H1 (cell line): ENCODE measurements around the gene DSTYK. TPM values are rescaled to one million over a fixed set of nuclear protein-coding genes. Genes with fewer than 3 reads are reported as not detected.
"Not testable (repeated sequence)": the region's sequence is repeated elsewhere in the genome, so short reads cannot be mapped to it uniquely, and the experiment has no call there.

ENCODE experiments used
- CTCF ChIA-PET: fragments of 300-600 bp; sonication (Branson Sonifier 250); formaldehyde crosslinking; loops from one replicate; lab custom pipeline; 2021; ENCODE audit not compliant: partially characterized antibody; lab: Charles Lee
- POLR2A ChIA-PET: fragments of 300-600 bp; sonication (Branson Sonifier 250); formaldehyde crosslinking; loops from one replicate; lab custom pipeline; 2021; ENCODE audit warnings: inconsistent platforms; ENCODE audit not compliant: partially characterized antibody; lab: Charles Lee
- DNase-seq, 2 experiments: peaks; one replicate each; pipeline versions ENCODE4 v3.0.0 to v3.0.0-alpha.2; 2010 to 2022; ENCODE audit warnings: low spot score in 2 of 2, low read depth in 1 of 2, mixed read lengths in 1 of 2
- FAIRE-seq: peaks from 2 replicates; lab custom pipeline; 2011; peaks lifted over from hg19 to GRCh38; lab: Jason Lieb, UNC
- H2AFZ ChIP-seq: 2 replicates; pipeline ENCODE4 v1.8.1; 2012; ENCODE audit warnings: low read length, inconsistent platforms
- H2AK5ac ChIP-seq: 2 replicates; pipeline ENCODE4 v1.6.1; 2013; ENCODE audit warnings: low read depth, low read length
- H2BK120ac ChIP-seq: replicated peaks from 2 replicates; pipeline ENCODE3; 2013; ENCODE audit warnings: low read depth, low read length, inconsistent platforms
- H2BK12ac ChIP-seq: 2 replicates; pipeline ENCODE4 v1.6.1; 2013; ENCODE audit warnings: low read depth, low read length
- H2BK15ac ChIP-seq: 2 replicates; pipeline ENCODE4 v1.6.1; 2013; ENCODE audit warnings: low read length
- H2BK20ac ChIP-seq: 2 replicates; pipeline ENCODE4 v1.6.1; 2013; ENCODE audit warnings: low read length
- H2BK5ac ChIP-seq: 2 replicates; pipeline ENCODE4 v1.6.1; 2013; ENCODE audit warnings: low read depth, low read length
- H3K14ac ChIP-seq: 2 replicates; pipeline ENCODE4 v1.6.1; 2013; ENCODE audit warnings: inconsistent platforms; ENCODE audit not compliant: insufficient read length
- H3K18ac ChIP-seq: 2 replicates; pipeline ENCODE4 v1.6.1; 2013; ENCODE audit warnings: low read length; ENCODE audit errors: extremely low read depth
- H3K23ac ChIP-seq: 2 replicates; pipeline ENCODE4 v1.6.1; 2013; ENCODE audit warnings: inconsistent platforms; ENCODE audit not compliant: insufficient read length
- H3K23me2 ChIP-seq: 2 replicates; pipeline ENCODE4 v1.6.1; 2013; ENCODE audit warnings: low read depth, low read length
- H3K27ac ChIP-seq: 2 replicates; pipeline ENCODE4 v1.6.1; 2011; ENCODE audit warnings: low read depth, low read length, inconsistent platforms
- H3K27me3 ChIP-seq, 4 experiments: replicated peaks in 1 of 4; 1 replicate in 1 of 4; 2 replicates in 3 of 4; pipeline versions ENCODE4 v1.6.1 to v1.8.1; 2011 to 2013; ENCODE audit warnings: low read length in 3 of 4, mild to moderate bottlenecking in 3 of 4, inconsistent platforms in 2 of 4, mixed read lengths in 2 of 4, moderate library complexity in 1 of 4; ENCODE audit not compliant: control insufficient read depth in 3 of 4, insufficient read depth in 3 of 4; ENCODE audit errors: extremely low read depth in 1 of 4
- H3K36me3 ChIP-seq, 4 experiments: 2 replicates each; pipeline versions ENCODE4 v1.6.1 to v1.8.1; 2011 to 2013; ENCODE audit warnings: mild to moderate bottlenecking in 4 of 4, low read length in 3 of 4, moderate library complexity in 2 of 4, control low read depth in 1 of 4, inconsistent platforms in 1 of 4; ENCODE audit not compliant: insufficient read depth in 4 of 4, control insufficient read depth in 2 of 4
- H3K4ac ChIP-seq: replicated peaks from 2 replicates; pipeline ENCODE3; 2013; ENCODE audit warnings: low read length, low read depth, mixed read lengths, inconsistent platforms; ENCODE audit not compliant: insufficient read length
- H3K4me1 ChIP-seq, 4 experiments: replicated peaks in 1 of 4; 1 replicate in 1 of 4; 2 replicates in 3 of 4; pipeline versions ENCODE4 v1.6.1 to v1.8.1; 2011 to 2013; ENCODE audit warnings: low read length in 3 of 4, inconsistent platforms in 2 of 4, mixed read lengths in 1 of 4; ENCODE audit not compliant: insufficient read depth in 4 of 4, control insufficient read depth in 3 of 4
- H3K4me2 ChIP-seq, 2 experiments: 2 replicates each; pipeline versions ENCODE4 v1.6.1 to v1.8.1; 2011 to 2013; ENCODE audit warnings: low read depth in 2 of 2, low read length in 2 of 2, control low read depth in 1 of 2, inconsistent platforms in 1 of 2, mild to moderate bottlenecking in 1 of 2; ENCODE audit not compliant: insufficient read depth in 1 of 2
- H3K4me3 ChIP-seq, 4 experiments: fragments of 200-600, 300-600 bp in 1 of 4; sonication (generic), shearing (Covaris generic), sonication (Bioruptor Twin) in 1 of 4; 2 replicates each; pipeline versions ENCODE4 v1.5.1 to v1.8.1; 2011 to 2016; ENCODE audit warnings: low read length in 4 of 4, low read depth in 3 of 4, control low read depth in 2 of 4, inconsistent platforms in 2 of 4, mild to moderate bottlenecking in 2 of 4, mixed read lengths in 1 of 4, moderate library complexity in 1 of 4; ENCODE audit not compliant: insufficient read depth in 2 of 4; ENCODE audit errors: extremely low read depth in 1 of 4
- H3K56ac ChIP-seq: replicated peaks from 2 replicates; pipeline ENCODE3; 2013; ENCODE audit warnings: low read depth, mild to moderate bottlenecking, mixed read lengths, low read length, inconsistent platforms; ENCODE audit not compliant: insufficient read length
- H3K79me1 ChIP-seq: 2 replicates; pipeline ENCODE4 v1.6.1; 2013; ENCODE audit warnings: low read depth, low read length, control low read depth
- H3K79me2 ChIP-seq, 2 experiments: 2 replicates each; pipeline versions ENCODE4 v1.6.1 to v1.8.1; 2012 to 2013; ENCODE audit warnings: low read length in 2 of 2, mild to moderate bottlenecking in 2 of 2, inconsistent platforms in 1 of 2; ENCODE audit not compliant: insufficient read depth in 2 of 2, control insufficient read depth in 1 of 2
- H3K9ac ChIP-seq, 4 experiments: replicated peaks in 1 of 4; 1 replicate in 1 of 4; 2 replicates in 3 of 4; pipeline versions ENCODE4 v1.6.1 to v1.8.1; 2011 to 2013; ENCODE audit warnings: low read depth in 3 of 4, low read length in 3 of 4, control low read depth in 2 of 4, mild to moderate bottlenecking in 2 of 4, moderate library complexity in 2 of 4, inconsistent platforms in 1 of 4; ENCODE audit errors: extremely low read depth in 1 of 4
- H3K9me3 ChIP-seq, 2 experiments: 2 replicates each; pipeline versions ENCODE4 v1.6.1 to v1.8.1; 2012 to 2013; ENCODE audit warnings: mild to moderate bottlenecking in 2 of 2, moderate library complexity in 2 of 2, control low read depth in 1 of 2, inconsistent platforms in 1 of 2, low read depth in 1 of 2, low read length in 1 of 2, mixed read lengths in 1 of 2; ENCODE audit not compliant: insufficient read depth in 2 of 2
- H4K20me1 ChIP-seq, 2 experiments: replicated peaks in 1 of 2; 2 replicates each; pipeline versions ENCODE3 to v1.8.1; 2011 to 2013; ENCODE audit warnings: inconsistent platforms in 2 of 2, low read length in 2 of 2, mild to moderate bottlenecking in 1 of 2; ENCODE audit not compliant: insufficient read depth in 2 of 2, control insufficient read depth in 1 of 2
- H4K5ac ChIP-seq: 2 replicates; pipeline ENCODE4 v1.6.1; 2013; ENCODE audit warnings: low read length, low read depth, mixed read lengths, inconsistent platforms; ENCODE audit not compliant: insufficient read length
- H4K8ac ChIP-seq: 2 replicates; pipeline ENCODE4 v1.8.0; 2013; ENCODE audit warnings: mild to moderate bottlenecking, moderate library complexity, low read length, inconsistent platforms; ENCODE audit not compliant: insufficient read depth; ENCODE audit errors: extremely low read depth
- H4K91ac ChIP-seq: replicated peaks from 2 replicates; pipeline ENCODE3; 2013; ENCODE audit warnings: low read length, mixed read lengths, inconsistent platforms; ENCODE audit not compliant: insufficient read length
- WGBS, 2 experiments: shearing (Covaris generic) in 1 of 2; methylation state at CpG; one replicate each; pipeline versions ENCODE4 v1.1.6 to v1.1.7; 2013 to 2015; ENCODE audit warnings: low lambda C conversion rate in 2 of 2, mixed read lengths in 2 of 2, inconsistent platforms in 1 of 2, low coverage in 1 of 2, missing lambda C conversion rate in 1 of 2; ENCODE audit not compliant: insufficient replicate concordance in 2 of 2, insufficient coverage in 1 of 2, insufficient read length in 1 of 2; ENCODE audit errors: extremely low coverage in 1 of 2, missing lambda C conversion rate in 1 of 2; 5-methylcytosine and 5-hydroxymethylcytosine counted together
- polyA plus RNA-seq, 7 experiments: library from polyadenylated mRNA; depleted of rRNA in 3 of 7; stranded (reverse) in 5 of 7; unstranded in 2 of 7; fragments of >200 nt in 5 of 7; fragments of 200-250 nt in 2 of 7; gene quantifications; 1 replicate in 5 of 7; 2 replicates in 1 of 7; 4 replicates in 1 of 7; pipeline versions ENCODE4 v1.2.1 to v1.2.3, GENCODE V29; 2011 to 2013; ENCODE audit warnings: missing spikeins in 2 of 7, mixed read lengths in 2 of 7
- total RNA-seq: library from RNA; stranded (reverse); fragmentation: NEBNext Ultra II Directional; extraction: Animal tissue kit (Norgen Biotek cat#: 25700); gene quantifications from 2 replicates; pipeline ENCODE4 v1.2.1, GENCODE V29; 2021

DSTYK gene
- total and polyA plus RNA-seq, 2 of the 8 experiments (the other 6 are each of a cell fraction or from before 2014, with no cell fraction given), result 2.7 to 8.5 TPM

GRCh38 chr1:205180331-205180730, 31.2 kb downstream of the DSTYK start:
- H3K4me3 ChIP-seq, H4K5ac ChIP-seq, H2AFZ ChIP-seq, H3K9me3 ChIP-seq, H2BK5ac ChIP-seq, H3K18ac ChIP-seq, H3K36me3 ChIP-seq, H2BK20ac ChIP-seq, H3K79me1 ChIP-seq, DNase-seq, H3K4me2 ChIP-seq, H2BK12ac ChIP-seq, H4K91ac ChIP-seq, H4K8ac ChIP-seq, H2BK15ac ChIP-seq, H3K4me1 ChIP-seq, H3K4ac ChIP-seq, H3K9ac ChIP-seq, H3K27ac ChIP-seq, H2BK120ac ChIP-seq, H2AK5ac ChIP-seq, H3K27me3 ChIP-seq, H3K14ac ChIP-seq, H4K20me1 ChIP-seq, H3K56ac ChIP-seq, H3K23ac ChIP-seq, FAIRE-seq, POLR2A ChIA-PET, H3K23me2 ChIP-seq, H3K79me2 ChIP-seq: not testable (repeated sequence)
- CTCF ChIA-PET, result interaction anchor here (1.1 to 1.2 kb wide), 2 partner anchors 22 to 39 kb away, joined by 3 to 6 read pairs; no protein-coding TSS in a partner anchor
- WGBS, 2 experiments, result 89% methylated on average over 7 of the region's 7 CpGs; no CpG with 5 or more reads in 1 of the 2 experiments
